ENCODE measurements around the gene VSTM2B. TPM values are rescaled to one million over a fixed set of nuclear protein-coding genes. Genes with fewer than 3 reads are reported as not detected.
A peak's percentile ranks its signal among the peaks of the same experiment; 100 is the strongest.

VSTM2B gene
- total and polyA plus RNA-seq, 4 donors, result not detected

GRCh38 chr19:29568036-29569025 is 42.5 kb downstream of the VSTM2B start:
- H3K4me1 ChIP-seq (ENCODE audit: control insufficient read depth in 4 of 4, insufficient read depth in 4 of 4, low read length in 3 of 4), result no peaks in the 10 kb centered on the region
- no peaks in the 10 kb centered on the region for H3K9me3 ChIP-seq (ENCODE audit: control insufficient read depth in 4 of 4, low read length in 3 of 4)
- peak; percentile 23 for DNase-seq (ENCODE audit: low spot score)
- TF ChIP-seq RAD21 (IDR thresholded peaks at IDR 0.05) (no peak), YY1 (IDR thresholded peaks at IDR 0.05) (no peak), EGR1 (IDR thresholded peaks at IDR 0.05; ENCODE audit: low read depth in 2 of 2) (no peak), REST (IDR thresholded peaks at IDR 0.05) (no peak), SP1 (IDR thresholded peaks at IDR 0.05) (no peak), ATF3 (IDR thresholded peaks at IDR 0.05) (no peak), HNF4A (conservative IDR thresholded peaks at IDR 0.05) (no peak), HNF4G (IDR thresholded peaks at IDR 0.05) (no peak), TAF1 (conservative IDR thresholded peaks at IDR 0.05) (no peak), NR2F2 (IDR thresholded peaks at IDR 0.05) (no peak), GABPA (IDR thresholded peaks at IDR 0.05 in 1 of 2, conservative IDR thresholded peaks at IDR 0.05 in 1 of 2) (no peak), JUND (IDR thresholded peaks at IDR 0.05) (no peak), FOXA2 (IDR thresholded peaks at IDR 0.05) (no peak), RXRA (IDR thresholded peaks at IDR 0.05) (no peak), FOXA1 (IDR thresholded peaks at IDR 0.05) (no peak)
- TF ChIP-seq, protein P1, sequence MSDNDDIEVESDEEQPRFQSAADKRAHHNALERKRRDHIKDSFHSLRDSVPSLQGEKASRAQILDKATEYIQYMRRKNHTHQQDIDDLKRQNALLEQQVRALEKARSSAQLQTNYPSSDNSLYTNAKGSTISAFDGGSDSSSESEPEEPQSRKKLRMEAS (IDR thresholded peaks at IDR 0.05), result no peak
- TF ChIP-seq, protein P2, sequence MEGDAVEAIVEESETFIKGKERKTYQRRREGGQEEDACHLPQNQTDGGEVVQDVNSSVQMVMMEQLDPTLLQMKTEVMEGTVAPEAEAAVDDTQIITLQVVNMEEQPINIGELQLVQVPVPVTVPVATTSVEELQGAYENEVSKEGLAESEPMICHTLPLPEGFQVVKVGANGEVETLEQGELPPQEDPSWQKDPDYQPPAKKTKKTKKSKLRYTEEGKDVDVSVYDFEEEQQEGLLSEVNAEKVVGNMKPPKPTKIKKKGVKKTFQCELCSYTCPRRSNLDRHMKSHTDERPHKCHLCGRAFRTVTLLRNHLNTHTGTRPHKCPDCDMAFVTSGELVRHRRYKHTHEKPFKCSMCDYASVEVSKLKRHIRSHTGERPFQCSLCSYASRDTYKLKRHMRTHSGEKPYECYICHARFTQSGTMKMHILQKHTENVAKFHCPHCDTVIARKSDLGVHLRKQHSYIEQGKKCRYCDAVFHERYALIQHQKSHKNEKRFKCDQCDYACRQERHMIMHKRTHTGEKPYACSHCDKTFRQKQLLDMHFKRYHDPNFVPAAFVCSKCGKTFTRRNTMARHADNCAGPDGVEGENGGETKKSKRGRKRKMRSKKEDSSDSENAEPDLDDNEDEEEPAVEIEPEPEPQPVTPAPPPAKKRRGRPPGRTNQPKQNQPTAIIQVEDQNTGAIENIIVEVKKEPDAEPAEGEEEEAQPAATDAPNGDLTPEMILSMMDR (IDR thresholded peaks at IDR 0.05; ENCODE audit: low read depth, low read length, missing input control), result no peak
- TF ChIP-seq, protein P3, sequence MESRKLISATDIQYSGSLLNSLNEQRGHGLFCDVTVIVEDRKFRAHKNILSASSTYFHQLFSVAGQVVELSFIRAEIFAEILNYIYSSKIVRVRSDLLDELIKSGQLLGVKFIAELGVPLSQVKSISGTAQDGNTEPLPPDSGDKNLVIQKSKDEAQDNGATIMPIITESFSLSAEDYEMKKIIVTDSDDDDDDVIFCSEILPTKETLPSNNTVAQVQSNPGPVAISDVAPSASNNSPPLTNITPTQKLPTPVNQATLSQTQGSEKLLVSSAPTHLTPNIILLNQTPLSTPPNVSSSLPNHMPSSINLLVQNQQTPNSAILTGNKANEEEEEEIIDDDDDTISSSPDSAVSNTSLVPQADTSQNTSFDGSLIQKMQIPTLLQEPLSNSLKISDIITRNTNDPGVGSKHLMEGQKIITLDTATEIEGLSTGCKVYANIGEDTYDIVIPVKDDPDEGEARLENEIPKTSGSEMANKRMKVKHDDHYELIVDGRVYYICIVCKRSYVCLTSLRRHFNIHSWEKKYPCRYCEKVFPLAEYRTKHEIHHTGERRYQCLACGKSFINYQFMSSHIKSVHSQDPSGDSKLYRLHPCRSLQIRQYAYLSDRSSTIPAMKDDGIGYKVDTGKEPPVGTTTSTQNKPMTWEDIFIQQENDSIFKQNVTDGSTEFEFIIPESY (IDR thresholded peaks at IDR 0.05), result no peak
- no peaks in the 10 kb centered on the region for H3K36me3 ChIP-seq (ENCODE audit: control insufficient read depth in 4 of 4, insufficient read depth in 3 of 4, low read depth in 1 of 4, low read length in 3 of 4)
- H3K9ac ChIP-seq (ENCODE audit: low read depth in 1 of 2, low read length in 2 of 2), result no peak overlapping the region
- 63% methylated on average over 22 of the region's 22 CpGs for whole genome bisulfite sequencing
- peaks cover 0 to 4% (median under 1%) of the 10 kb centered on the region in 4 donors for H3K27me3 ChIP-seq (ENCODE audit: control insufficient read depth in 4 of 4, insufficient read depth in 4 of 4, low read length in 3 of 4)
- no peak overlapping the region for H3K27ac ChIP-seq (ENCODE audit: low read depth in 1 of 2, low read length in 2 of 2)
- H3K4me3 ChIP-seq (ENCODE audit: low read depth in 1 of 3, low read length in 3 of 3), result no peak overlapping the region
